ENCODE results near the gene SNPH. TPM values are rescaled to one million over a fixed set of nuclear protein-coding genes. Genes with fewer than 3 reads are reported as not detected.
A peak's percentile ranks its signal among the peaks of the same experiment; 100 is the strongest.

The SNPH gene
- total RNA-seq, 1 donor from 2014 or later = 6.4 TPM

GRCh38 chr20:1306316-1307135 is 40.4 kb downstream of the SNPH start:
- DNase-seq (ENCODE audit: low read depth, low spot score) = no peak

GRCh38 chr20:1307171-1307570 is 41.1 kb downstream of the SNPH start:
- DNase-seq (ENCODE audit: low read depth, low spot score) = no peak

- DNase-seq (ENCODE audit: low read depth, low spot score) = no peak
Measured at GRCh38 chr20:1307571-1307971, 41.5 kb downstream of the SNPH start.

GRCh38 chr20:1308067-1308701 is 42.1 kb downstream of the SNPH start:
- DNase-seq (ENCODE audit: low read depth, low spot score) = no peak

GRCh38 chr20:1308702-1309095 is 42.6 kb downstream of the SNPH start:
- no peak for DNase-seq (ENCODE audit: low read depth, low spot score)

- no peak for DNase-seq (ENCODE audit: low read depth, low spot score)
Measured at GRCh38 chr20:1309439-1309847, 43.3 kb downstream of the SNPH start.

- no peak for DNase-seq (ENCODE audit: low read depth, low spot score)
Measured at GRCh38 chr20:1310071-1310470, 44.0 kb downstream of the SNPH start.

- DNase-seq (ENCODE audit: low read depth, low spot score) = no peak
Measured at GRCh38 chr20:1310506-1311190, 44.6 kb downstream of the SNPH start.

GRCh38 chr20:1312308-1312707 is 46.2 kb downstream of the SNPH start:
- DNase-seq (ENCODE audit: low read depth, low spot score) = no peak

GRCh38 chr20:1312904-1313235 is 46.8 kb downstream of the SNPH start:
- DNase-seq (ENCODE audit: low read depth, low spot score) = no peak

- no peak for DNase-seq (ENCODE audit: low read depth, low spot score)
Measured at GRCh38 chr20:1313236-1313964, 47.3 kb downstream of the SNPH start.

GRCh38 chr20:1315804-1316203 is 49.7 kb downstream of the SNPH start:
- no peak for DNase-seq (ENCODE audit: low read depth, low spot score)

GRCh38 chr20:1317545-1318255 is 51.6 kb downstream of the SNPH start:
- no peak for DNase-seq (ENCODE audit: low read depth, low spot score)

- no peak for DNase-seq (ENCODE audit: low read depth, low spot score)
Measured at GRCh38 chr20:1319051-1319450, 53.0 kb downstream of the SNPH start.

- no peak for DNase-seq (ENCODE audit: low read depth, low spot score)
Measured at GRCh38 chr20:1319462-1319861, 53.4 kb downstream of the SNPH start.

- DNase-seq (ENCODE audit: low read depth, low spot score) = no peak
Measured at GRCh38 chr20:1320016-1320415, 53.9 kb downstream of the SNPH start.

GRCh38 chr20:1320902-1321653 is 55.0 kb downstream of the SNPH start:
- no peak for DNase-seq (ENCODE audit: low read depth, low spot score)

- no peak for DNase-seq (ENCODE audit: low read depth, low spot score)
Measured at GRCh38 chr20:1321654-1321939, 55.5 kb downstream of the SNPH start.

- peak; percentile 96 for DNase-seq (ENCODE audit: low read depth, low spot score)
Measured at GRCh38 chr20:1322511-1323245, 56.6 kb downstream of the SNPH start.

GRCh38 chr20:1323256-1323655 is 57.2 kb downstream of the SNPH start:
- no peak for DNase-seq (ENCODE audit: low read depth, low spot score)
